Measurements from ENCODE around the gene DLGAP3.

DNA sequence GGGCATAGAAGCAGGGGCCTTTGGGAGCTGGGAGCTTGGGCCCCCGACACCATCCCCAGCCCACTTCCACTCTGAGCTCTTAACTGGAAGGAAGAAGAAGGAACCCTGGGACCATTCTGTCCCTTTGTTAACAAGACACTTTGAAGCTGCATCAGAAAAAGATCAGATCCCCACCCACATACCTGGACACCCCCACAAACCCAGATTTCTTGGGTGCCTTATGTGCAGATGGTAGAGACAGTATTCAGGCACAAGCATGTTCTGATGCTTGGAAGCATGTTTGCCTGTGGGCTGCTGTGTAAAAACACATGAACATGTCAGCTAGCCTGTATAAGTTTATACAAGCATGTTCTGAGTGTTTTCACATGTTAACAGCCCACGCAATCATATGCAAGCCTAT lies 3.7 kb downstream of the DLGAP3 start:
- TF ChIP-seq POLR2AphosphoS5 (IDR thresholded peaks at IDR 0.05) (no peak), POLR2A (IDR thresholded peaks at IDR 0.05) (no peak), EP300 (IDR thresholded peaks at IDR 0.05) (no peak)
- TF ChIP-seq, protein P1, sequence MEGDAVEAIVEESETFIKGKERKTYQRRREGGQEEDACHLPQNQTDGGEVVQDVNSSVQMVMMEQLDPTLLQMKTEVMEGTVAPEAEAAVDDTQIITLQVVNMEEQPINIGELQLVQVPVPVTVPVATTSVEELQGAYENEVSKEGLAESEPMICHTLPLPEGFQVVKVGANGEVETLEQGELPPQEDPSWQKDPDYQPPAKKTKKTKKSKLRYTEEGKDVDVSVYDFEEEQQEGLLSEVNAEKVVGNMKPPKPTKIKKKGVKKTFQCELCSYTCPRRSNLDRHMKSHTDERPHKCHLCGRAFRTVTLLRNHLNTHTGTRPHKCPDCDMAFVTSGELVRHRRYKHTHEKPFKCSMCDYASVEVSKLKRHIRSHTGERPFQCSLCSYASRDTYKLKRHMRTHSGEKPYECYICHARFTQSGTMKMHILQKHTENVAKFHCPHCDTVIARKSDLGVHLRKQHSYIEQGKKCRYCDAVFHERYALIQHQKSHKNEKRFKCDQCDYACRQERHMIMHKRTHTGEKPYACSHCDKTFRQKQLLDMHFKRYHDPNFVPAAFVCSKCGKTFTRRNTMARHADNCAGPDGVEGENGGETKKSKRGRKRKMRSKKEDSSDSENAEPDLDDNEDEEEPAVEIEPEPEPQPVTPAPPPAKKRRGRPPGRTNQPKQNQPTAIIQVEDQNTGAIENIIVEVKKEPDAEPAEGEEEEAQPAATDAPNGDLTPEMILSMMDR (IDR thresholded peaks at IDR 0.05), result no peak

Data from upper lobe of left lung (tissue), 4 donors.